Pancreas (tissue), 10 donors: Measurements from ENCODE around the gene SCNN1A. TPM values are rescaled to one million over a fixed set of nuclear protein-coding genes. Genes with fewer than 3 reads are reported as not detected.

Experiments used
- ATAC-seq, 4 donors: fragments of 200-7000 bp; cut with Tn5 transposase; one replicate each; pipeline versions ENCODE4 v1.8.0 to v1.9.1; 2020; ENCODE audit warnings: mild to moderate bottlenecking in 4 of 4, moderate library complexity in 4 of 4
- DNase-seq, 6 donors: peaks; one replicate each; pipeline ENCODE4 v3.0.0-alpha.2; 2020
- FAIRE-seq: peaks from 2 replicates; lab custom pipeline; 2012; peaks lifted over from hg19 to GRCh38; lab: Jason Lieb, UNC
- H3K27ac ChIP-seq, 4 donors: fragments of 200-600 bp; sonication (generic); 1 replicate in 3 of 4; 2 replicates in 1 of 4; pipeline versions ENCODE4 v1.5.0 to v1.8.0; 2020
- H3K27me3 ChIP-seq, 4 donors: fragments of 200-600 bp; one replicate each; pipeline ENCODE4 v1.8.0; 2021
- H3K36me3 ChIP-seq, 3 donors: fragments of 200-600 bp; sonication (generic) in 1 of 3; one replicate each; pipeline versions ENCODE4 v1.5.0 to v1.8.0; 2020 to 2021
- H3K4me1 ChIP-seq, 3 donors: fragments of 200-600 bp; one replicate each; pipeline ENCODE4 v1.8.0; 2021
- H3K4me3 ChIP-seq, 4 donors: fragments of 200-600 bp; sonication (generic) in 2 of 4; one replicate each; pipeline versions ENCODE4 v1.5.0 to v1.8.0; 2020 to 2021
- H3K9me3 ChIP-seq, 4 donors: fragments of 200-600 bp; one replicate each; pipeline ENCODE4 v1.8.0; 2021
- WGBS, 2 donors: extraction: QIAGEN DNeasy Blood & Tissue Kit; methylation state at CpG; one replicate each; pipeline ENCODE4 v1.1.7; 2013; 5-methylcytosine and 5-hydroxymethylcytosine counted together
- intact Hi-C, 3 donors: fragments of 100-400 bp; cut with DNase I; formaldehyde crosslinking; loops; one replicate each; pipeline versions ENCODE4 v1.11.1 to v1.14.2; 2022
- polyA plus RNA-seq, 2 donors: library from polyadenylated mRNA; stranded (reverse); fragments of 200-250 nt; gene quantifications; one replicate each; pipeline ENCODE4 v1.2.3, GENCODE V29; 2013
- total RNA-seq, 6 donors: library from RNA; stranded (reverse); fragmentation: NEBNext Ultra II Directional in 4 of 6; extraction: Animal tissue kit (Norgen Biotek cat#: 25700) in 4 of 6; gene quantifications; one replicate each; pipeline versions ENCODE4 v1.2.1 to v1.2.4, GENCODE V29; 2021 to 2023
- TF ChIP-seq, protein P1 (sequence below), 4 donors: fragments of 200-600 bp; sonication (generic) in 3 of 4; IDR thresholded peaks; one replicate each; pipeline versions ENCODE4 v1.5.0 to v1.8.0; 2021; ENCODE audit warnings: antibody characterized with exemption in 4 of 4
- donor health status: healthy with polysubstance abuse.
- donor health status: DM: no; HTN: no; CAD: no; lungs with moderate emphysema.
- donor health status: DM: no; HTN: no; CAD: no.
- donor health status: control.
- donor health status: control.
- donor health status: Bipolar disorder and iron deficiency.
- donor health status: DM: yes; HTN: yes; CAD: no.
- donor health status: DM: no; HTN: no; CAD: no.
- donor health status: DM: no; HTN: no; CAD: no.
- donor health status: DM: yes; HTN: yes; CAD: no.

Gene SCNN1A
- total and polyA plus RNA-seq, 8 donors, result 21.0 to 87.8 (median 39.9) TPM

DNA sequence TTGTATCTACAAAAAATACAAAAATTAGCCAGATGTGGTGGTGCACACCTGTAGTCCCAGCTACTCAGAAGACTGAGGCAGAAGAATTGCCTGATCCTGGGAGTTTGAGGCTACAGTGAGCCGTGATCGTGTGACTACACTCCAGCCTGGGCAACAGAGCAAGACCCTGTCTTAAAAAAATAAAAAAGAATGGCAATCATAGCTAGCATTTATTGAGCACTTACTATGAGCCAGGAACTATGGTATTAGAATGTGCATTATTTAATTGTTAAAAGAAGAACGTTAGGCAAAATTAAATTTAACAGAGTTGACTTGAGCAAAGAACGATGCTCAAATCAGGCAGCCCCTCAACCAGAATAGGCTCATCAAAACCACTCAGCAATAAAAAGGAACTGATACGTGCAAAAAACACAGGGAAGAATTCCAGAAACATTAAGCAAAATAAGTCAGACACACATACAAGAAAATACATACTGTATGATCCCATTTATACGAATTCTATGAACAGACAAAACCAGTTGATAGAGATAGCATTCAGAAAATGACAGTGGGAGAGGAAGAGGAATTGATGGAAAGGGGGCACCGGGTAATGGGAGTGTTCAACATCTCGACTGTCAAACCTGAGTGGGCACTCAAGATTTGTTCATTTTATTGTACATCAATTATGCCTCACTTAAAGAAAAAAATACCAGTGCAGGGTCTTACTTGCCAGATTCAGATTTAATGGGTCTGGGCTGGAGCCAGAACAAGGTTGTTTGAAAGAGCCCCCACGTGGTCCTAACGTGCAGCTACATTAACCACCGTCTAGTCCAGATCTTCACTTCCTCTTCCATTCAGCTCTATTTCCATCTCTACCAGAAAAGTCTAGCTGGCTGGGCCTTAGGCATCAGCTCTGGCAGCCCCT, 8.0 kb downstream of the SCNN1A start:
- no peak for FAIRE-seq
- no peaks in the 10 kb centered on the region for H3K27me3 ChIP-seq
- H3K4me1 ChIP-seq, result peaks cover 0 to 8% (median 0%) of the 10 kb centered on the region in 3 donors
- 56 to 60% methylated on average over 11 of the region's 11 CpGs for WGBS, 2 donors
- no peak overlapping the region for H3K4me3 ChIP-seq
- no peak for ATAC-seq
- no peaks in the 10 kb centered on the region for H3K9me3 ChIP-seq
- peak overlapping the region in 1 of 4 donors; percentile 26 for H3K27ac ChIP-seq
- H3K36me3 ChIP-seq, result no peaks in the 10 kb centered on the region
- DNase-seq, result no peak
- TF ChIP-seq, protein P1, sequence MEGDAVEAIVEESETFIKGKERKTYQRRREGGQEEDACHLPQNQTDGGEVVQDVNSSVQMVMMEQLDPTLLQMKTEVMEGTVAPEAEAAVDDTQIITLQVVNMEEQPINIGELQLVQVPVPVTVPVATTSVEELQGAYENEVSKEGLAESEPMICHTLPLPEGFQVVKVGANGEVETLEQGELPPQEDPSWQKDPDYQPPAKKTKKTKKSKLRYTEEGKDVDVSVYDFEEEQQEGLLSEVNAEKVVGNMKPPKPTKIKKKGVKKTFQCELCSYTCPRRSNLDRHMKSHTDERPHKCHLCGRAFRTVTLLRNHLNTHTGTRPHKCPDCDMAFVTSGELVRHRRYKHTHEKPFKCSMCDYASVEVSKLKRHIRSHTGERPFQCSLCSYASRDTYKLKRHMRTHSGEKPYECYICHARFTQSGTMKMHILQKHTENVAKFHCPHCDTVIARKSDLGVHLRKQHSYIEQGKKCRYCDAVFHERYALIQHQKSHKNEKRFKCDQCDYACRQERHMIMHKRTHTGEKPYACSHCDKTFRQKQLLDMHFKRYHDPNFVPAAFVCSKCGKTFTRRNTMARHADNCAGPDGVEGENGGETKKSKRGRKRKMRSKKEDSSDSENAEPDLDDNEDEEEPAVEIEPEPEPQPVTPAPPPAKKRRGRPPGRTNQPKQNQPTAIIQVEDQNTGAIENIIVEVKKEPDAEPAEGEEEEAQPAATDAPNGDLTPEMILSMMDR (IDR thresholded peaks at IDR 0.05), result no peak
- intact Hi-C loops, result no loop called here

DNA sequence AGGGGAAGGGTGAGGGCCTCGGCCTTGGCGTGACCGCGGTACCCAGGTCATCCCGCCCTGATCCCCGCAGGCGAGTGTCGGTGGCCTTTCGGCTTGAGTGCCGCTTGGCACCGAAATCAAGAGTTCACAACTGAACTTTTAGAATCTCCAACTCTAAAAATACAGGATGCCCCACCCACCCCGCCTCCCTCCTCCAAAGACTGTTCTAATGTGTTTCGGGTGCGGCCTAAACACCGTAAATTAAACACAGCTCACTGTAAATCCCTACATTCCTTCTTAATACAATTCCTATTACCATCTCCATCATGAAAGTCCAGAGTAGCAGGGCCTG, 11.4 kb downstream of the SCNN1A start:
- Histone ChIP-seq H3K36me3 (peaks cover 0 to 5% (median 0%) of the 10 kb centered on the region in 3 donors), H3K4me1 (peaks cover 0 to 4% (median 0%) of the 10 kb centered on the region in 3 donors), H3K4me3 (peak overlapping the region; percentile 38 to 63 (median 45)), H3K27ac (peak overlapping the region; percentile 63 to 97 (median 88)), H3K27me3 (no peaks in the 10 kb centered on the region), H3K9me3 (no peaks in the 10 kb centered on the region)
- FAIRE-seq, result no peak
- TF ChIP-seq, protein P1 (IDR thresholded peaks at IDR 0.05), result no peak
- ATAC-seq, result peak in 1 of 4 donors; percentile 7
- WGBS, 2 donors, result 21% methylated on average over 14 to 15 of the region's 15 CpGs
- DNase-seq, result no peak
- intact Hi-C loops, result no loop called here

DNA sequence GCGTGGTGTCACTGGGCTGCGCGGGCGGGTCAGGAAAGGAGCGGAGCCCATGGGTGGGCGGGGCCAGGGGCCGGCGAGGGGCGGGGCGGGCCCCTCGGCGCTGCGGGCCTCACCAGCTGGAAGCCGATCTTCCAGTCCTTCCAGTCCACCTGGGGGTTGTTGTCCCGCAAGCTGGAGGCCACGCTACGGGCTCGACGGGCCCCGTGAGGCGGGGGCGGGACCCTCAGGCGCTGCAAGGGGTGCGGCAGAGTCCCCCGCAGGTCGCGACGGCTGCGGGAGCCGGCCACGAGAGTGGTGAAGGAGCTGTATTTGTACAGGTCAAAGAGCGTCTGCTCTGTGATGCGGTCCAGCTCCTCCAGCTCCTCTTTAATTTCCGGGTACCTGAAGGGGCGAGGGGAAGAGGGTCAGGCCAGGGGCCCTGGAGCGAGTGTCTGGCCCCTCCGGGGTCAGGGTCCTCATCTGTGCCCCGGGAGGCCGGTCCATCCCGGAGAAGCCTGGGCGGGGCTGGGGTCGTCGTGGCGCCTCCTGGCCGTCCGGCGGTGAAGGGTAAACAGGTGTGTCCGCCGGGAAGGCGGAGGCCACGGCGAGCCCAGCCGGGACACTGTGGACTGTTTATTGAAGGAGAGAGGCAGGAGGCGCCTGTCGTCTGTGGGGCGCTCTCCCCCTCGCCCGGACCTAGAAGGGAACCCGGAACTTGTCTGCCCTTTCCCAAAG, 11.9 kb downstream of the SCNN1A start:
- Histone ChIP-seq H3K4me3 (peak overlapping the region; percentile 38 to 63 (median 45)), H3K36me3 (peaks cover 0 to 5% (median 0%) of the 10 kb centered on the region in 3 donors), H3K27ac (peak overlapping the region; percentile 63 to 97 (median 88)), H3K4me1 (peaks cover 0 to 4% (median 0%) of the 10 kb centered on the region in 3 donors), H3K9me3 (no peaks in the 10 kb centered on the region), H3K27me3 (no peaks in the 10 kb centered on the region)
- DNase-seq (peak; percentile 80 to 88 (median 82)), FAIRE-seq (no peak), ATAC-seq (peak; percentile 93 to 96 (median 96))
- TF ChIP-seq, protein P1 (IDR thresholded peaks at IDR 0.05), result no peak
- intact Hi-C loops, result no loop called here
- 1% methylated on average over 50 to 59 of the region's 59 CpGs for WGBS, 2 donors

DNA sequence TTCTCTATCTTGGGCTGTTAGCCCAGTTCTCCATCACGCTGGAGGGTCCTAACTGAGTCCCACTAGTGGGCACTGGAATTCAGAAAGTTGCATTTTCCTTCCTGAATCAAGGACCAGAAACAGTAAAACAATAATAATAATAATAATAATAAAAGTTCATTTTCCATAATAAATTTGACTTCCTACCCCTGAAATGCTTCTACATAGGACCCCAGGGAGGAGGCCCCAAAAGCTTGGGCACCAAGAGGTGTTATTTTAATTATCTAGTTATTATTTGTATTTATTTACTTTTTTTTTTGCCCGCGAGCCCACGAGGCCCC, 12.4 kb downstream of the SCNN1A start:
- DNase-seq (no peak), ATAC-seq (no peak), FAIRE-seq (no peak)
- TF ChIP-seq, protein P1 (IDR thresholded peaks at IDR 0.05), result no peak
- Histone ChIP-seq H3K27me3 (no peaks in the 10 kb centered on the region), H3K27ac (peak overlapping the region; percentile 63 to 97 (median 88)), H3K36me3 (peaks cover 0 to 5% (median 0%) of the 10 kb centered on the region in 3 donors), H3K4me1 (peaks cover 0 to 4% (median 0%) of the 10 kb centered on the region in 3 donors), H3K4me3 (peak overlapping the region in 3 of 4 donors; percentile 38 to 63 (median 49)), H3K9me3 (no peaks in the 10 kb centered on the region)
- intact Hi-C loops, result no loop called here
- WGBS, 2 donors, result 22% methylated on average over 4 of the region's 4 CpGs
